Endothelial cell (in vitro differentiated cells): ENCODE data around the gene NFKB2. TPM values are rescaled to one million over a fixed set of nuclear protein-coding genes. Genes with fewer than 3 reads are reported as not detected.

Source experiments
- DNase-seq: peaks from one replicate; pipeline ENCODE4 v3.0.0; 2021; ENCODE audit warnings: low spot score
- H3K27ac Mint-ChIP-seq: one replicate; pipeline ENCODE4 v1.8.0; 2021; ENCODE audit warnings: mixed read lengths, inconsistent platforms; ENCODE audit not compliant: unreplicated experiment
- H3K27me3 Mint-ChIP-seq: one replicate; pipeline ENCODE4 v1.8.0; 2021; ENCODE audit warnings: mild to moderate bottlenecking, moderate library complexity, mixed read lengths, inconsistent platforms; ENCODE audit not compliant: unreplicated experiment
- H3K36me3 Mint-ChIP-seq: one replicate; pipeline ENCODE4 v1.8.0; 2021; ENCODE audit warnings: mild to moderate bottlenecking, low read depth, mixed read lengths, inconsistent platforms; ENCODE audit not compliant: unreplicated experiment
- H3K4me1 Mint-ChIP-seq: one replicate; pipeline ENCODE4 v1.8.0; 2021; ENCODE audit warnings: mild to moderate bottlenecking, mixed read lengths, inconsistent platforms; ENCODE audit not compliant: unreplicated experiment
- H3K4me3 Mint-ChIP-seq: one replicate; pipeline ENCODE4 v1.8.0; 2021; ENCODE audit warnings: mild to moderate bottlenecking, mixed read lengths, inconsistent platforms; ENCODE audit not compliant: unreplicated experiment
- H3K9me3 Mint-ChIP-seq: one replicate; pipeline ENCODE4 v1.8.0; 2021; ENCODE audit warnings: mixed read lengths, inconsistent platforms; ENCODE audit not compliant: unreplicated experiment
- CTCF ChIP-seq: fragments of 200-600 bp; sonication (generic); IDR thresholded peaks from one replicate; pipeline ENCODE4 v1.5.0; 2021; ENCODE audit warnings: antibody characterized with exemption; ENCODE audit not compliant: unreplicated experiment
- total RNA-seq: library from RNA; stranded (reverse); fragmentation: NEBNext Ultra II Directional; extraction: Animal tissue kit (Norgen Biotek cat#: 25700); gene quantifications from one replicate; pipeline ENCODE4 v1.2.1, GENCODE V29; 2021; ENCODE audit not compliant: unreplicated experiment

Gene NFKB2
- total RNA-seq, 1 donor from 2014 or later = 14.2 TPM

GRCh38 chr10:102394079-102394800 lies 1.3 kb upstream of the NFKB2 start:
- DNase-seq = peak; percentile 85
- peaks cover 5% of the 10 kb centered on the region for H3K4me1 Mint-ChIP-seq
- no peaks in the 10 kb centered on the region for H3K9me3 Mint-ChIP-seq
- peak; percentile 88 for TF ChIP-seq CTCF
- H3K4me3 Mint-ChIP-seq = peak overlapping the region; percentile 88
- no peaks in the 10 kb centered on the region for H3K36me3 Mint-ChIP-seq
- H3K27me3 Mint-ChIP-seq = peaks cover 9% of the 10 kb centered on the region
- no peak overlapping the region for H3K27ac Mint-ChIP-seq

GRCh38 chr10:102394801-102395399 lies 605 bp upstream of the NFKB2 start:
- Mint-ChIP-seq H3K4me3 (peak overlapping the region; percentile 88), H3K27ac (peak overlapping the region; percentile 22), H3K9me3 (no peaks in the 10 kb centered on the region), H3K4me1 (peaks cover 5% of the 10 kb centered on the region), H3K36me3 (no peaks in the 10 kb centered on the region), H3K27me3 (peaks cover 11% of the 10 kb centered on the region)
- no peak for TF ChIP-seq CTCF
- DNase-seq = no peak

- no peaks in the 10 kb centered on the region for H3K9me3 Mint-ChIP-seq
- H3K27ac Mint-ChIP-seq = no peak overlapping the region
- no peaks in the 10 kb centered on the region for H3K36me3 Mint-ChIP-seq
- peak overlapping the region; percentile 79 for H3K4me3 Mint-ChIP-seq
- no peak for TF ChIP-seq CTCF
- no peak for DNase-seq
- peaks cover 11% of the 10 kb centered on the region for H3K27me3 Mint-ChIP-seq
- peaks cover 5% of the 10 kb centered on the region for H3K4me1 Mint-ChIP-seq
Measured at GRCh38 chr10:102396317-102396650, 779 bp downstream of the NFKB2 start.

- H3K4me1 Mint-ChIP-seq = peaks cover 5% of the 10 kb centered on the region
- no peaks in the 10 kb centered on the region for H3K36me3 Mint-ChIP-seq
- peaks cover 14% of the 10 kb centered on the region for H3K27me3 Mint-ChIP-seq
- TF ChIP-seq CTCF = no peak
- no peak overlapping the region for H3K27ac Mint-ChIP-seq
- no peak for DNase-seq
- no peak overlapping the region for H3K4me3 Mint-ChIP-seq
- no peaks in the 10 kb centered on the region for H3K9me3 Mint-ChIP-seq
Measured at GRCh38 chr10:102396730-102397151, 1.2 kb downstream of the NFKB2 start.
